ENCODE results near the gene TUFT1.

Gene TUFT1

DNA sequence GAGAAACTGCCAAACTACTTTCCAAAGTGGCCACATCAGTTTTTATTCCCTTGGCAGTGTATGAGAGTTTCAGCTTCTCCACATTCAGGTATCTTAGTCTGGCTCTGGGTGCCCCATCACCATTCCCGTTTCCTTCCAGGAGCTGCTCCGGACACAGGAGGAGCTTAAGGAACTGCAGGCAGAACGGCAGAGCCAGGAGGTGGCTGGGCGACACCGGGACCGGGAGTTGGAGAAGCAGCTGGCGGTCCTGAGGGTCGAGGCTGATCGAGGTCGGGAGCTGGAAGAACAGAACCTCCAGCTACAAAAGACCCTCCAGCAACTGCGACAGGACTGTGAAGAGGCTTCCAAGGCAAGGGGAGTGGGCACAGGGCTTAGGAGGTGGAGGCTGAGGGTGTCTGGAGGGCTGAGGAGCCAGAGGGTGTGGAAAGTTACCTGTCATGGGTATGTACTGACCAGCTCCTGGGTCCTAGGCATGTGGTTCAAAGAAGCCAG lies 10.9 kb upstream of the TUFT1 start:
- TF ChIP-seq SIN3A (IDR thresholded peaks at IDR 0.05; ENCODE audit: borderline replicate concordance, insufficient read depth, low read length), result no peak
- TF ChIP-seq, protein P1, sequence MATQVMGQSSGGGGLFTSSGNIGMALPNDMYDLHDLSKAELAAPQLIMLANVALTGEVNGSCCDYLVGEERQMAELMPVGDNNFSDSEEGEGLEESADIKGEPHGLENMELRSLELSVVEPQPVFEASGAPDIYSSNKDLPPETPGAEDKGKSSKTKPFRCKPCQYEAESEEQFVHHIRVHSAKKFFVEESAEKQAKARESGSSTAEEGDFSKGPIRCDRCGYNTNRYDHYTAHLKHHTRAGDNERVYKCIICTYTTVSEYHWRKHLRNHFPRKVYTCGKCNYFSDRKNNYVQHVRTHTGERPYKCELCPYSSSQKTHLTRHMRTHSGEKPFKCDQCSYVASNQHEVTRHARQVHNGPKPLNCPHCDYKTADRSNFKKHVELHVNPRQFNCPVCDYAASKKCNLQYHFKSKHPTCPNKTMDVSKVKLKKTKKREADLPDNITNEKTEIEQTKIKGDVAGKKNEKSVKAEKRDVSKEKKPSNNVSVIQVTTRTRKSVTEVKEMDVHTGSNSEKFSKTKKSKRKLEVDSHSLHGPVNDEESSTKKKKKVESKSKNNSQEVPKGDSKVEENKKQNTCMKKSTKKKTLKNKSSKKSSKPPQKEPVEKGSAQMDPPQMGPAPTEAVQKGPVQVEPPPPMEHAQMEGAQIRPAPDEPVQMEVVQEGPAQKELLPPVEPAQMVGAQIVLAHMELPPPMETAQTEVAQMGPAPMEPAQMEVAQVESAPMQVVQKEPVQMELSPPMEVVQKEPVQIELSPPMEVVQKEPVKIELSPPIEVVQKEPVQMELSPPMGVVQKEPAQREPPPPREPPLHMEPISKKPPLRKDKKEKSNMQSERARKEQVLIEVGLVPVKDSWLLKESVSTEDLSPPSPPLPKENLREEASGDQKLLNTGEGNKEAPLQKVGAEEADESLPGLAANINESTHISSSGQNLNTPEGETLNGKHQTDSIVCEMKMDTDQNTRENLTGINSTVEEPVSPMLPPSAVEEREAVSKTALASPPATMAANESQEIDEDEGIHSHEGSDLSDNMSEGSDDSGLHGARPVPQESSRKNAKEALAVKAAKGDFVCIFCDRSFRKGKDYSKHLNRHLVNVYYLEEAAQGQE (IDR thresholded peaks at IDR 0.05; ENCODE audit: insufficient read depth in 1 of 2, low read depth in 2 of 2, low read length in 2 of 2), result no peak
- TF ChIP-seq TAF1 (IDR thresholded peaks at IDR 0.05; ENCODE audit: borderline replicate concordance, insufficient read depth, low read length), result no peak
- no peak for TF ChIP-seq FOXP2 (optimal IDR thresholded peaks at IDR 0.05; ENCODE audit: borderline replicate concordance, extremely low read depth, extremely low read length, insufficient read depth)
- TF ChIP-seq POLR2AphosphoS5 (IDR thresholded peaks at IDR 0.05; ENCODE audit: low read depth, low read length), result no peak

DNA sequence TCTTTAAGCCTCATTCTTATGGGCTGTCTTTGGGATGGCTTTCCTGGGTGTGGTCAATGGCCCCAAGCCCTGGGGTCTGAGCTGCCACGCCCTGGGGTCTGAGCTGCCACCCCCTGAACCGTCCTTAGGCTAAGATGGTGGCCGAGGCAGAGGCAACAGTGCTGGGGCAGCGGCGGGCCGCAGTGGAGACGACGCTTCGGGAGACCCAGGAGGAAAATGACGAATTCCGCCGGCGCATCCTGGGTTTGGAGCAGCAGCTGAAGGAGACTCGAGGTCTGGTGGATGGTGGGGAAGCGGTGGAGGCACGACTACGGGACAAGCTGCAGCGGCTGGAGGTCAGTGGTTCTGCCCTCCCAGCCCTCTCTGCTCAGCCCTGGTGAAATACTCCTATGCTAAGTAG lies 10.3 kb upstream of the TUFT1 start:
- TF ChIP-seq SIN3A (IDR thresholded peaks at IDR 0.05; ENCODE audit: borderline replicate concordance, insufficient read depth, low read length) (no peak), FOXP2 (optimal IDR thresholded peaks at IDR 0.05; ENCODE audit: borderline replicate concordance, extremely low read depth, extremely low read length, insufficient read depth) (no peak), POLR2AphosphoS5 (IDR thresholded peaks at IDR 0.05; ENCODE audit: low read depth, low read length) (no peak), TAF1 (IDR thresholded peaks at IDR 0.05; ENCODE audit: borderline replicate concordance, insufficient read depth, low read length) (no peak)
- TF ChIP-seq, protein P1 (IDR thresholded peaks at IDR 0.05; ENCODE audit: insufficient read depth in 1 of 2, low read depth in 2 of 2, low read length in 2 of 2), result no peak

DNA sequence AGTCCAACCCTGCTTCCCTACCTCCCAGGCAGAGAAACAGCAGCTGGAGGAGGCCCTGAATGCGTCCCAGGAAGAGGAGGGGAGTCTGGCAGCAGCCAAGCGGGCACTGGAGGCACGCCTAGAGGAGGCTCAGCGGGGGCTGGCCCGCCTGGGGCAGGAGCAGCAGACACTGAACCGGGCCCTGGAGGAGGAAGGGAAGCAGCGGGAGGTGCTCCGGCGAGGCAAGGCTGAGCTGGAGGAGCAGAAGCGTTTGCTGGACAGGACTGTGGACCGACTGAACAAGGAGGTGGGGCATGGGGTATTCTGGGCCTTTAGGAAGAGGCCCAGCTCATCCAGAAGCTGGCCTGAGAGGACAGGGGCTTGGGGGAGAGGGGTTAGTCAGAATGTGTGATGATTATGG lies 9.6 kb upstream of the TUFT1 start:
- no peak for TF ChIP-seq TAF1 (IDR thresholded peaks at IDR 0.05; ENCODE audit: borderline replicate concordance, insufficient read depth, low read length)
- no peak for TF ChIP-seq FOXP2 (optimal IDR thresholded peaks at IDR 0.05; ENCODE audit: borderline replicate concordance, extremely low read depth, extremely low read length, insufficient read depth)
- no peak for TF ChIP-seq SIN3A (IDR thresholded peaks at IDR 0.05; ENCODE audit: borderline replicate concordance, insufficient read depth, low read length)
- TF ChIP-seq, protein P1 (IDR thresholded peaks at IDR 0.05; ENCODE audit: insufficient read depth in 1 of 2, low read depth in 2 of 2, low read length in 2 of 2), result no peak
- no peak for TF ChIP-seq POLR2AphosphoS5 (IDR thresholded peaks at IDR 0.05; ENCODE audit: low read depth, low read length)

DNA sequence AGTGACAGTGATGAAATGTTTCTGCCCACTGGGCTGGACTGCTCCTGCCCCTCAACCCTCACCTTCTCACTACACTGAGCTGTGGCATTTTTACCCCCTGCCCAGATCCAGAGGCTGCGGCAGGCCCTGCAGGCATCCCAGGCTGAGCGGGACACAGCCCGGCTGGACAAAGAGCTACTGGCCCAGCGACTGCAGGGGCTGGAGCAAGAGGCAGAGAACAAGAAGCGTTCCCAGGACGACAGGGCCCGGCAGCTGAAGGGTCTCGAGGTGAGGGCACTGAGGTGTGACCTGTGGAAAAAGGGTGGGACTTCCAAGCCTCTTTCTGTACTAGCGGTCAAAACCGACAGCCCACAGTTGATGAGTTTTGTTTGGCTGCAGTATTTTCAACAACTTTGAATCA lies 6.2 kb upstream of the TUFT1 start:
- TF ChIP-seq FOXP2 (optimal IDR thresholded peaks at IDR 0.05; ENCODE audit: borderline replicate concordance, extremely low read depth, extremely low read length, insufficient read depth) (no peak), SIN3A (IDR thresholded peaks at IDR 0.05; ENCODE audit: borderline replicate concordance, insufficient read depth, low read length) (no peak), POLR2AphosphoS5 (IDR thresholded peaks at IDR 0.05; ENCODE audit: low read depth, low read length) (no peak), TAF1 (IDR thresholded peaks at IDR 0.05; ENCODE audit: borderline replicate concordance, insufficient read depth, low read length) (no peak)
- TF ChIP-seq, protein P1 (IDR thresholded peaks at IDR 0.05; ENCODE audit: insufficient read depth in 1 of 2, low read depth in 2 of 2, low read length in 2 of 2), result no peak
